ENCODE results near the gene COL27A1. TPM values are rescaled to one million over a fixed set of nuclear protein-coding genes. Genes with fewer than 3 reads are reported as not detected.

The COL27A1 gene
- polyA plus RNA-seq, 1 of the 3 experiments (the other 2 are of a cell fraction) = 8.7 TPM

GRCh38 chr9:114206221-114206789, 51.0 kb downstream of the COL27A1 start:
- H3K4me2 ChIP-seq = no peak overlapping the region
- H2AFZ ChIP-seq (ENCODE audit: low read depth) = no peak overlapping the region
- H3K9me2 ChIP-seq = no peaks in the 10 kb centered on the region
- TF ChIP-seq EP300 (IDR thresholded peaks at IDR 0.05; ENCODE audit: borderline replicate concordance in 1 of 2, low read depth in 1 of 2, low read length in 1 of 2) = no peak
- TF ChIP-seq GATA2 (CRISPR knock-in tag; IDR thresholded peaks at IDR 0.05) = no peak
- TF ChIP-seq YY1 (IDR thresholded peaks at IDR 0.05; ENCODE audit: low read depth) = no peak
- no peak for TF ChIP-seq TAF1 (IDR thresholded peaks at IDR 0.05; ENCODE audit: borderline replicate concordance, low read depth, low read length)
- POLR2A ChIA-PET = no interaction called here
- no peaks in the 10 kb centered on the region for H3K9me3 ChIP-seq
- H3K4me1 ChIP-seq (ENCODE audit: control insufficient read depth in 1 of 2, insufficient read depth in 2 of 2, low read depth in 1 of 2, low read length in 1 of 2) = peaks cover 0 to 4% of the 10 kb centered on the region in 2 experiments; a peak in 2 of 4 replicates
- CTCF ChIA-PET = interaction anchor here (1.2 to 2.6 kb wide), 2 partner anchors 9 to 86 kb away, joined by 5 to 14 read pairs; no protein-coding TSS in a partner anchor
- no peak overlapping the region for H3K4me3 ChIP-seq (ENCODE audit: low read depth in 2 of 2, low read length in 1 of 2)
- WGBS (ENCODE audit: low lambda C conversion rate) = 91% methylated on average over 3 of the region's 5 CpGs
- H3F3A ChIP-seq (replicated peaks; ENCODE audit: insufficient read depth) = no peaks in the 10 kb centered on the region
- no peak overlapping the region for H3K27ac ChIP-seq (ENCODE audit: low read depth in 2 of 2, low read length in 1 of 2)
- H3K27me3 ChIP-seq (ENCODE audit: insufficient read depth) = no peaks in the 10 kb centered on the region
- DNase-seq = no peak
- no peaks in the 10 kb centered on the region for H4K20me1 ChIP-seq (ENCODE audit: insufficient read depth)
- no peaks in the 10 kb centered on the region for H3K36me3 ChIP-seq (replicated peaks in 1 of 2; ENCODE audit: control insufficient read depth in 1 of 2, insufficient read depth in 2 of 2, low read length in 1 of 2)
- H3K79me2 ChIP-seq (ENCODE audit: insufficient read depth) = no peaks in the 10 kb centered on the region
- no peak overlapping the region for H3K9ac ChIP-seq

- H3K27me3 ChIP-seq (ENCODE audit: insufficient read depth) = no peaks in the 10 kb centered on the region
- H3K4me2 ChIP-seq = no peak overlapping the region
- TF ChIP-seq CTCF (IDR thresholded peaks at IDR 0.05) = no peak
- TF ChIP-seq SIN3A (IDR thresholded peaks at IDR 0.05; ENCODE audit: borderline replicate concordance, low read depth, low read length) = no peak
- no peak for TF ChIP-seq POLR2AphosphoS5 (IDR thresholded peaks at IDR 0.05; ENCODE audit: low read depth, low read length)
- no peak for TF ChIP-seq RAD21 (IDR thresholded peaks at IDR 0.05; ENCODE audit: low read length)
- no peak for TF ChIP-seq FOXJ3 (CRISPR knock-in tag; IDR thresholded peaks at IDR 0.05)
- no peak for TF ChIP-seq USF1 (IDR thresholded peaks at IDR 0.05; ENCODE audit: borderline replicate concordance, low read depth)
- TF ChIP-seq ZBTB33 (IDR thresholded peaks at IDR 0.05; ENCODE audit: borderline replicate concordance, low read depth) = no peak
- TF ChIP-seq EZH2phosphoT487 (IDR thresholded peaks at IDR 0.05; ENCODE audit: borderline replicate concordance, low read depth) = no peak
- no peak for TF ChIP-seq USF2 (IDR thresholded peaks at IDR 0.05; ENCODE audit: borderline replicate concordance, low read depth, low read length)
- TF ChIP-seq FOSL2 (IDR thresholded peaks at IDR 0.05; ENCODE audit: borderline replicate concordance, low read depth) = no peak
- no peak for TF ChIP-seq FOXM1 (IDR thresholded peaks at IDR 0.05; ENCODE audit: low read depth)
- no peak; the same call in 1 of the 2 replicates for TF ChIP-seq JUND (IDR thresholded peaks at IDR 0.05)
- POLR2A ChIA-PET = no interaction called here
- no peaks in the 10 kb centered on the region for H4K20me1 ChIP-seq (ENCODE audit: insufficient read depth)
- no peak overlapping the region for H2AFZ ChIP-seq (ENCODE audit: low read depth)
- WGBS (ENCODE audit: low lambda C conversion rate) = 81% methylated on average over 8 of the region's 9 CpGs
- peaks cover 0 to 4% of the 10 kb centered on the region in 2 experiments; a peak in 2 of 4 replicates for H3K4me1 ChIP-seq (ENCODE audit: control insufficient read depth in 1 of 2, insufficient read depth in 2 of 2, low read depth in 1 of 2, low read length in 1 of 2)
- CTCF ChIA-PET = interaction anchor here (1.0 to 2.1 kb wide), 5 partner anchors 10 to 84 kb away, joined by 3 to 5 read pairs (median 3); no protein-coding TSS in a partner anchor
- peaks cover 0 to 3% of the 10 kb centered on the region in 2 experiments for H3K36me3 ChIP-seq (replicated peaks in 1 of 2; ENCODE audit: control insufficient read depth in 1 of 2, insufficient read depth in 2 of 2, low read length in 1 of 2)
- no peak overlapping the region for H3K27ac ChIP-seq (ENCODE audit: low read depth in 2 of 2, low read length in 1 of 2)
- no peaks in the 10 kb centered on the region for H3K9me3 ChIP-seq
- no peak overlapping the region for H3K9ac ChIP-seq
- DNase-seq = no peak
- no peak overlapping the region for H3K4me3 ChIP-seq (ENCODE audit: low read depth in 2 of 2, low read length in 1 of 2)
- no peaks in the 10 kb centered on the region for H3K79me2 ChIP-seq (ENCODE audit: insufficient read depth)
- H3K9me2 ChIP-seq = no peaks in the 10 kb centered on the region
- H3F3A ChIP-seq (replicated peaks; ENCODE audit: insufficient read depth) = no peaks in the 10 kb centered on the region
Measured at GRCh38 chr9:114207034-114207810, 51.9 kb downstream of the COL27A1 start.
